ENCODE data around the gene COL2A1. TPM values are rescaled to one million over a fixed set of nuclear protein-coding genes. Genes with fewer than 3 reads are reported as not detected.

Gene COL2A1
- total RNA-seq, 1 experiment from 2014 or later: 0.12 TPM

- TF ChIP-seq CTCF (IDR thresholded peaks at IDR 0.05; ENCODE audit: unreplicated experiment): no peak
- no TSS peak for BruUV-seq (replicated peaks)
- CTCF ChIA-PET: interaction anchor here (0.5 kb wide), 1 partner anchor 82 kb away, joined by 5 read pairs; no protein-coding TSS in a partner anchor
These were observed 20.6 kb downstream of the COL2A1 start for GRCh38 chr12:47983541-47984115.

DNA sequence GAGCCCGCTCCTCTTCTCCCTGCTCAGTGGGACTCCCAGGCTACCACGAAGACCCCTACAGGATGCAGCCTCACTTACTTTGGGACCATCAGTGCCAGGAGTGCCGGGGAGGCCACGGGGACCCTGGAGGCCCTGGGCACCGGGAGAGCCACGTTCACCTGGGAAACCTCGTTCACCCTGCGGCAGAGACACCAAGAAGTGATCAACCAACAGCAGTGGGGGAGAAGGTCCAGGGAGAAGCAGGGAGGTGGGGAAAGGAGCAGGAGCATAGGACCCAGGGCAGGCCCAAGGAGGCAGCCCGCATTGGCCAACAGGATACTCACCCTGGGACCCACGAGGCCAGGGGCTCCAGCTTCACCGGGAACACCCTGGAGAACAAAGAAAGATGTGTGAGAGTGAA lies 21.5 kb downstream of the COL2A1 start:
- Mint-ChIP-seq H3K4me1 (ENCODE audit: insufficient read depth, unreplicated experiment) (peaks cover 1% of the 10 kb centered on the region), H3K4me3 (ENCODE audit: unreplicated experiment) (no peak overlapping the region), H3K27me3 (ENCODE audit: insufficient read depth, unreplicated experiment) (peaks cover 22% of the 10 kb centered on the region), H3K9me3 (ENCODE audit: unreplicated experiment) (no peaks in the 10 kb centered on the region), H3K36me3 (ENCODE audit: insufficient read depth, unreplicated experiment) (no peaks in the 10 kb centered on the region), H3K27ac (ENCODE audit: low read depth, unreplicated experiment) (no peak overlapping the region)
- no TSS peak for BruUV-seq (replicated peaks)
- no peak for TF ChIP-seq CTCF (IDR thresholded peaks at IDR 0.05; ENCODE audit: unreplicated experiment)
- intact Hi-C loops (cut with micrococcal nuclease): no loop called here
- CTCF ChIA-PET: interaction anchor here (0.7 to 1.2 kb wide), 3 partner anchors 12 to 240 kb away, joined by 3 to 4 read pairs (median 3); partner anchors contain the start of gene TMEM106C
- no peak for DNase-seq (ENCODE audit: unreplicated experiment)
- POLR2A ChIA-PET: interaction anchor here (1.4 kb wide), 1 partner anchor 20 kb away, joined by 4 read pairs; the partner anchor contains the start of gene TMEM106C

More at GRCh38 chr12:47983541-47984115, 20.6 kb downstream of the COL2A1 start:
- Mint-ChIP-seq H3K4me1 (ENCODE audit: insufficient read depth, unreplicated experiment) (no peaks in the 10 kb centered on the region), H3K9me3 (ENCODE audit: unreplicated experiment) (no peaks in the 10 kb centered on the region), H3K27me3 (ENCODE audit: insufficient read depth, unreplicated experiment) (peaks cover 19% of the 10 kb centered on the region), H3K36me3 (ENCODE audit: insufficient read depth, unreplicated experiment) (no peaks in the 10 kb centered on the region), H3K27ac (ENCODE audit: low read depth, unreplicated experiment) (no peak overlapping the region), H3K4me3 (ENCODE audit: unreplicated experiment) (no peak overlapping the region)
- intact Hi-C loops (cut with micrococcal nuclease): no loop called here
- POLR2A ChIA-PET: no interaction called here
- DNase-seq (ENCODE audit: unreplicated experiment): no peak

- Mint-ChIP-seq H3K27me3 (ENCODE audit: insufficient read depth, unreplicated experiment) (peaks cover 22% of the 10 kb centered on the region), H3K4me1 (ENCODE audit: insufficient read depth, unreplicated experiment) (peaks cover 6% of the 10 kb centered on the region), H3K4me3 (ENCODE audit: unreplicated experiment) (no peak overlapping the region), H3K9me3 (ENCODE audit: unreplicated experiment) (no peaks in the 10 kb centered on the region), H3K27ac (ENCODE audit: low read depth, unreplicated experiment) (no peak overlapping the region), H3K36me3 (ENCODE audit: insufficient read depth, unreplicated experiment) (no peaks in the 10 kb centered on the region)
- CTCF ChIA-PET: interaction anchor here (0.7 to 1.2 kb wide), 3 partner anchors 11 to 240 kb away, joined by 3 to 4 read pairs (median 3); partner anchors contain the start of gene TMEM106C
- POLR2A ChIA-PET: interaction anchor here (0.6 to 1.4 kb wide), 2 partner anchors 19 to 813 kb away, joined by 3 to 4 read pairs; partner anchors contain the start of gene TMEM106C
- DNase-seq (ENCODE audit: unreplicated experiment): no peak
- no peak for TF ChIP-seq CTCF (IDR thresholded peaks at IDR 0.05; ENCODE audit: unreplicated experiment)
- intact Hi-C loops (cut with micrococcal nuclease): no loop called here
- BruUV-seq (replicated peaks): no TSS peak
These were observed 22.0 kb downstream of the COL2A1 start for GRCh38 chr12:47982311-47982710.

- BruUV-seq (replicated peaks): no TSS peak
These were observed 22.6 kb downstream of the COL2A1 start for GRCh38 chr12:47981496-47982260.

More at GRCh38 chr12:47981496-47982260, 22.6 kb downstream of the COL2A1 start:
- Mint-ChIP-seq H3K36me3 (ENCODE audit: insufficient read depth, unreplicated experiment) (no peaks in the 10 kb centered on the region), H3K27me3 (ENCODE audit: insufficient read depth, unreplicated experiment) (peaks cover 22% of the 10 kb centered on the region), H3K4me1 (ENCODE audit: insufficient read depth, unreplicated experiment) (peaks cover 7% of the 10 kb centered on the region), H3K27ac (ENCODE audit: low read depth, unreplicated experiment) (no peak overlapping the region), H3K9me3 (ENCODE audit: unreplicated experiment) (no peaks in the 10 kb centered on the region), H3K4me3 (ENCODE audit: unreplicated experiment) (no peak overlapping the region)
- intact Hi-C loops (cut with micrococcal nuclease): no loop called here
- POLR2A ChIA-PET: interaction anchor here (0.6 to 1.4 kb wide), 2 partner anchors 19 to 814 kb away, joined by 3 to 4 read pairs; partner anchors contain the start of gene TMEM106C
- no peak for TF ChIP-seq CTCF (IDR thresholded peaks at IDR 0.05; ENCODE audit: unreplicated experiment)
- CTCF ChIA-PET: interaction anchor here (1.0 to 1.2 kb wide), 2 partner anchors 11 to 18 kb away, joined by 3 to 4 read pairs; partner anchors contain the start of gene TMEM106C
- DNase-seq (ENCODE audit: unreplicated experiment): no peak

Data from MCF 10A (cell line).